NOMO-1 (cell line): Measurements from ENCODE around the gene C1orf122.

Experiments
- DNase-seq, 2 experiments: peaks; one replicate each; lab custom pipeline; 2025; ENCODE audit not compliant: unreplicated experiment in 2 of 2; lab: John Stamatoyannopoulos, UW

The C1orf122 gene

DNA sequence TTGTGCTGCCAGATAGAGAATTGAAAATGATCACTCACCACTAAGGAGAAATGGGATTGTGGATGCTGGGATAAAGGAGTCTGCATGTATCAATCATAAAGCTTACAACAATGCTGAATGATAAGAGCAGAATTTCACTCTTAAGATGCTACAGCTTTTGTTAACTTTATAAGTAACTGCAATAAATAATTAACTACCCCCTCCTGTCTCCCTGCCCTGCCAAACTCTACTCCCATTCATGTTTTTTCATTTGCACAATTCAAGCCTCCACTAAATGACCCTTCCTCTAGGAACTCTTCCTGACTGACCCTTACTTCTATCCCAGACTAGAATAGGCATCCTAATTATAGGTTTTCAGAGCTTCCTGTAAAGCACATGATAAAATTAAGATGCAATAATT is 36.9 kb downstream of the C1orf122 start:
- DNase-seq = no peak

- DNase-seq = no peak
These were observed 37.6 kb downstream of the C1orf122 start for GRCh38 chr1:37845049-37845646.

DNA sequence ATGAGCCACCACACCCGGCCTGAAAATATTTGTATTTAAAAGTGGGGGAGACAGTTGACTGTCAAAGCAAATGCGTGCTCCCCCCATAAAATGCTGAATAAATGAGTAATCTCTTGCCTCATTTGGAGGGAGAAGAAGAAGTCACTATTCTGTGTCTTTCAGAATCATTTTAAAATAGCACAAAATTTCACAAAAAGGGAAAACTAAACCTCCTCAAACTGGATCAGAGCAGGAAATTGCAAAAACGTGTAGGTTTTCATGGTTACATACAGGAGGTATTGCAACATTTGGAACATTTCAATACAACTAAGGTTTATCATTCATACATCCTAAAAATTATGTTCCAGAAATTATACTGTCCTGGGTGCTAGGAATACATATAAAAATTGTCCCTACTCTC is 38.2 kb downstream of the C1orf122 start:
- DNase-seq = peak; percentile 60 to 84

- peak; percentile 33 to 53 for DNase-seq
These were observed 39.2 kb downstream of the C1orf122 start for GRCh38 chr1:37846647-37847339.

- DNase-seq = no peak
These were observed 41.9 kb downstream of the C1orf122 start for GRCh38 chr1:37849480-37849879.

GRCh38 chr1:37850352-37850955 is 42.9 kb downstream of the C1orf122 start:
- DNase-seq = peak; percentile 25 to 83

DNA sequence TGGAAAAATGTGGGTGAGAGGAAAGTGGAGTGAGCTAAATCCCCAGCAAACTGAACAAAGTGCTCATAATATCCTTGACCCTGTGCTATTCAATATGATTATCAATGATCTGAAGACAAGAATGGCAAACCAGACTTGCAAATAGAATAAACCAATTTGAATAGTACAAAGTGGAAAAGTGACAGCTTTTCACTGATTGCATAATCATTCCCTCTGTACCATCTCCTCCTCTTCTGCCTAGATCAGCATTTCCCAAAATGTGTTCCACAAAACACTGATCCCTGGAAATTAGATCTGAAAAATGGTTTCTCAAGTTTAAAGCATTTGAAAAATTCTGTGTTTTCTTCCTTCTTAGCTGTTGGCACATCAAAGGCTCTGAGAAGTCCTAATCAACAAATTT is 43.7 kb downstream of the C1orf122 start:
- no peak for DNase-seq

DNA sequence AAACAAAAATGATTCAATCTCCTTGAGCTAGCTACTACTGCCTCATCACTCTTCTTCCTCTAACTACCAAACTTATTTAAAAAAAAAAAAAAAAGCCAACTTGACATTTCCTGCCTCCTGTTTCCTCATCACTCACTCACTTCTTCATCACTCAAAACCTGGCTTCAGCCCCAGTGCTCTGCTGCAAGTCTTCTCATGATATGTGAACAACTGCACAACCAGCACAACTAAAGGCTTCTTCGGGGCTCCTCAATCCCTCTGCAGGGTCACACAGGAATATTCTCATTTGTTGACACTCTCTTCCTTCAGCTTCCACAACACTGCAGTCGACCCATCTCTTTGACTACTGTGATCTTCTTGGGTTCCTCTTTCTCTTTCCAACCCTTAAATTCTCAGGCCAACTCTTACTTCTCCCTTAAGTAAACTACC is 44.2 kb downstream of the C1orf122 start:
- DNase-seq = peak; percentile 43 to 86

- DNase-seq = no peak
These were observed 45.6 kb downstream of the C1orf122 start for GRCh38 chr1:37853157-37853556.

GRCh38 chr1:37854406-37854805 is 46.8 kb downstream of the C1orf122 start:
- no peak for DNase-seq
